Tibial nerve (tissue), 3 donors: Measurements from ENCODE around the gene CCL25.
"Not testable (repeated sequence)": the region's sequence is repeated elsewhere in the genome, so short reads cannot be mapped to it uniquely, and the experiment has no call there.

Source experiments
- POLR2A ChIP-seq, 2 donors: fragments of 450-650 bp; IDR thresholded peaks; one replicate each; pipeline ENCODE4 v1.6.1; 2017; ENCODE audit warnings: antibody characterized with exemption in 2 of 2, mild to moderate bottlenecking in 2 of 2, moderate library complexity in 2 of 2
- TF ChIP-seq, protein P1 (sequence below), 5 experiments: fragments of 200-600 bp in 3 of 5; fragments of 450-650 bp in 2 of 5; sonication (generic) in 3 of 5; IDR thresholded peaks; one replicate each; pipeline ENCODE4 v1.5.1; 2016 to 2019; ENCODE audit warnings: antibody characterized with exemption in 5 of 5, mild to moderate bottlenecking in 3 of 5, moderate library complexity in 2 of 5

DNA sequence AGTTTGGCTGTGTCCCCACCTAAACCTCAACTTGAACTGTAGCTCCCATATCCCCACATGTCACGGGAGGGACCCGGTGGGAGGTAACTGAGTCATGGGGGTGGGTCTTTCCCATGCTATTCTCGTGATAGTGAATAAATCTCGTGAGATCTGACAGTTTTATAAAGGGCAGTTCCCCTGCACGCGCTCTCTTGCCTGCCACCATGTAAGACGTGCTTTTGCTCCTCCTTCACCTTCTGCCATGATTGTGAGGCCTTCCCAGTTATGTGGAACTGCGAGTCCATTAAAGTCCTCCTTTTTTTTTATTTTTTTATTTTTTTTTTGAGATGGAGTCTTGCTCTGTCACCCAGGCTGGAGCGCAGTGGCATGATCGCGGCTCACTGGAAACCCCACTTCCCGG, 49.4 kb downstream of the CCL25 start:
- TF ChIP-seq, protein P1, sequence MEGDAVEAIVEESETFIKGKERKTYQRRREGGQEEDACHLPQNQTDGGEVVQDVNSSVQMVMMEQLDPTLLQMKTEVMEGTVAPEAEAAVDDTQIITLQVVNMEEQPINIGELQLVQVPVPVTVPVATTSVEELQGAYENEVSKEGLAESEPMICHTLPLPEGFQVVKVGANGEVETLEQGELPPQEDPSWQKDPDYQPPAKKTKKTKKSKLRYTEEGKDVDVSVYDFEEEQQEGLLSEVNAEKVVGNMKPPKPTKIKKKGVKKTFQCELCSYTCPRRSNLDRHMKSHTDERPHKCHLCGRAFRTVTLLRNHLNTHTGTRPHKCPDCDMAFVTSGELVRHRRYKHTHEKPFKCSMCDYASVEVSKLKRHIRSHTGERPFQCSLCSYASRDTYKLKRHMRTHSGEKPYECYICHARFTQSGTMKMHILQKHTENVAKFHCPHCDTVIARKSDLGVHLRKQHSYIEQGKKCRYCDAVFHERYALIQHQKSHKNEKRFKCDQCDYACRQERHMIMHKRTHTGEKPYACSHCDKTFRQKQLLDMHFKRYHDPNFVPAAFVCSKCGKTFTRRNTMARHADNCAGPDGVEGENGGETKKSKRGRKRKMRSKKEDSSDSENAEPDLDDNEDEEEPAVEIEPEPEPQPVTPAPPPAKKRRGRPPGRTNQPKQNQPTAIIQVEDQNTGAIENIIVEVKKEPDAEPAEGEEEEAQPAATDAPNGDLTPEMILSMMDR (IDR thresholded peaks at IDR 0.05): not testable (repeated sequence)
- not testable (repeated sequence) for TF ChIP-seq POLR2A (IDR thresholded peaks at IDR 0.05)
